ENCODE measurements around the gene CFAP61. TPM values are rescaled to one million over a fixed set of nuclear protein-coding genes. Genes with fewer than 3 reads are reported as not detected.

Gene CFAP61
- total RNA-seq, 1 experiment from 2014 or later, result 0.28 TPM

DNA sequence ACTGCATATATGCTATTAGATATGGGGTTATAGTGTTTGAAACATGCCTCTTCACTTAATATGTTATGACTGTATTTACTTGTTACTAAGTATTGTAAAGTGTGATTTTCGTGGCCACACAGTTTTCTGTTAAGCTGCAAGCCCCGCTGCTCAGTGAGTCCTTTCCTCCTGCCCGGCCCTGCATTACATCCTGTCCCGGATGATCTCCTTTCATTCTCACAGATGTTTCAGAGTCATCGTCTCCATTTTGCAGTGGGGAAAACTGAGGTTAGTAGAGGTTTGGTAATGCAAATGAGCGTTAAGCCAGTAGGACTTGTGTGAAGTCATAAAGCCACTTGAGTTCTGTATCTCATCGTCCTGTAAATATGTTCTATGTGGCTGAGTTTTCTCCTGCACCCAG lies 155.5 kb downstream of the CFAP61 start:
- in situ Hi-C loops (cut with HindIII; ENCODE audit: low pct_unique_long_range_greater_than_20kb, low sequenced_read_pairs) (no loop called here), intact Hi-C loops (cut with micrococcal nuclease; ENCODE audit: unreplicated experiment) (no loop called here)
- H3K9me3 ChIP-seq (ENCODE audit: control insufficient read depth, insufficient read depth, low read depth, low read length), result no peaks in the 10 kb centered on the region
- no peaks in the 10 kb centered on the region for H3K4me1 ChIP-seq (ENCODE audit: control insufficient read depth, insufficient read depth, low read length)
- no TSS peak for BruUV-seq (replicated peaks)
- no peaks in the 10 kb centered on the region; the same call in 1 of the 2 replicates for H3K27me3 ChIP-seq (ENCODE audit: control insufficient read depth, insufficient read depth, low read length)
- TF ChIP-seq TCF7L2 (IDR thresholded peaks at IDR 0.05; ENCODE audit: low read depth, low read length) (no peak), POLR2AphosphoS5 (IDR thresholded peaks at IDR 0.05; ENCODE audit: low read depth, low read length) (no peak), SIN3A (IDR thresholded peaks at IDR 0.05; ENCODE audit: borderline replicate concordance, insufficient read depth, low read depth, low read length) (no peak)
- TF ChIP-seq, protein P1, sequence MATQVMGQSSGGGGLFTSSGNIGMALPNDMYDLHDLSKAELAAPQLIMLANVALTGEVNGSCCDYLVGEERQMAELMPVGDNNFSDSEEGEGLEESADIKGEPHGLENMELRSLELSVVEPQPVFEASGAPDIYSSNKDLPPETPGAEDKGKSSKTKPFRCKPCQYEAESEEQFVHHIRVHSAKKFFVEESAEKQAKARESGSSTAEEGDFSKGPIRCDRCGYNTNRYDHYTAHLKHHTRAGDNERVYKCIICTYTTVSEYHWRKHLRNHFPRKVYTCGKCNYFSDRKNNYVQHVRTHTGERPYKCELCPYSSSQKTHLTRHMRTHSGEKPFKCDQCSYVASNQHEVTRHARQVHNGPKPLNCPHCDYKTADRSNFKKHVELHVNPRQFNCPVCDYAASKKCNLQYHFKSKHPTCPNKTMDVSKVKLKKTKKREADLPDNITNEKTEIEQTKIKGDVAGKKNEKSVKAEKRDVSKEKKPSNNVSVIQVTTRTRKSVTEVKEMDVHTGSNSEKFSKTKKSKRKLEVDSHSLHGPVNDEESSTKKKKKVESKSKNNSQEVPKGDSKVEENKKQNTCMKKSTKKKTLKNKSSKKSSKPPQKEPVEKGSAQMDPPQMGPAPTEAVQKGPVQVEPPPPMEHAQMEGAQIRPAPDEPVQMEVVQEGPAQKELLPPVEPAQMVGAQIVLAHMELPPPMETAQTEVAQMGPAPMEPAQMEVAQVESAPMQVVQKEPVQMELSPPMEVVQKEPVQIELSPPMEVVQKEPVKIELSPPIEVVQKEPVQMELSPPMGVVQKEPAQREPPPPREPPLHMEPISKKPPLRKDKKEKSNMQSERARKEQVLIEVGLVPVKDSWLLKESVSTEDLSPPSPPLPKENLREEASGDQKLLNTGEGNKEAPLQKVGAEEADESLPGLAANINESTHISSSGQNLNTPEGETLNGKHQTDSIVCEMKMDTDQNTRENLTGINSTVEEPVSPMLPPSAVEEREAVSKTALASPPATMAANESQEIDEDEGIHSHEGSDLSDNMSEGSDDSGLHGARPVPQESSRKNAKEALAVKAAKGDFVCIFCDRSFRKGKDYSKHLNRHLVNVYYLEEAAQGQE (IDR thresholded peaks at IDR 0.05; ENCODE audit: insufficient read depth in 1 of 2, low read depth in 2 of 2, low read length in 1 of 2), result no peak
- TF ChIP-seq, protein P2, sequence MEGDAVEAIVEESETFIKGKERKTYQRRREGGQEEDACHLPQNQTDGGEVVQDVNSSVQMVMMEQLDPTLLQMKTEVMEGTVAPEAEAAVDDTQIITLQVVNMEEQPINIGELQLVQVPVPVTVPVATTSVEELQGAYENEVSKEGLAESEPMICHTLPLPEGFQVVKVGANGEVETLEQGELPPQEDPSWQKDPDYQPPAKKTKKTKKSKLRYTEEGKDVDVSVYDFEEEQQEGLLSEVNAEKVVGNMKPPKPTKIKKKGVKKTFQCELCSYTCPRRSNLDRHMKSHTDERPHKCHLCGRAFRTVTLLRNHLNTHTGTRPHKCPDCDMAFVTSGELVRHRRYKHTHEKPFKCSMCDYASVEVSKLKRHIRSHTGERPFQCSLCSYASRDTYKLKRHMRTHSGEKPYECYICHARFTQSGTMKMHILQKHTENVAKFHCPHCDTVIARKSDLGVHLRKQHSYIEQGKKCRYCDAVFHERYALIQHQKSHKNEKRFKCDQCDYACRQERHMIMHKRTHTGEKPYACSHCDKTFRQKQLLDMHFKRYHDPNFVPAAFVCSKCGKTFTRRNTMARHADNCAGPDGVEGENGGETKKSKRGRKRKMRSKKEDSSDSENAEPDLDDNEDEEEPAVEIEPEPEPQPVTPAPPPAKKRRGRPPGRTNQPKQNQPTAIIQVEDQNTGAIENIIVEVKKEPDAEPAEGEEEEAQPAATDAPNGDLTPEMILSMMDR (IDR thresholded peaks at IDR 0.05), result no peak
- DNase-seq (ENCODE audit: low read depth, low spot score) (no peak), ATAC-seq (no peak)
- ChIA-PET CTCF (no interaction called here), POLR2A (no interaction called here)
- no peak overlapping the region for H3K27ac ChIP-seq (ENCODE audit: low read length)
- H3K36me3 ChIP-seq (ENCODE audit: control insufficient read depth, insufficient read depth, low read length), result no peaks in the 10 kb centered on the region
- no peak overlapping the region for H3K4me3 ChIP-seq (ENCODE audit: low read depth in 2 of 2, low read length in 2 of 2)

DNA sequence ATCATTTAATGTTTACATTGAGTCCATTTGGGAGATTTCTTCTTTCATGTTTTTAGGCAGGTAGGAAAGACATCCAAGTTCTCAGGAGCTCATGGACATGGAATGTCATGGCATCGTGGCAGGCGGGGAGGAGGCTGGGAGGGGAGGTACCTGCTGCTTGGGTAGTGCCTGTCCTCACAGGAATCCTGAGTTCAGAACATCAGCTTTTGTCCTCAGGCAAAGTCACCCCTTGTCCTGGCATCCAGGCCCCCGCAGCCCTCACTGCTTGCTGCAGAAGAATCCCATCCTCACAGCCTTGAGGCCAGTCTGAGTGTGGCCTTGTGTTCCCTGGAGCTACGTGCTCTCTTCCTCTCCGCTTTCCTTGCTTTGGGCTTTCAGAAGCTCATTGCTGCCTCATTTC lies 157.4 kb downstream of the CFAP61 start:
- Histone ChIP-seq H3K27ac (ENCODE audit: low read length) (no peak overlapping the region), H3K4me1 (ENCODE audit: control insufficient read depth, insufficient read depth, low read length) (no peaks in the 10 kb centered on the region), H3K27me3 (ENCODE audit: control insufficient read depth, insufficient read depth, low read length) (no peaks in the 10 kb centered on the region; the same call in 1 of the 2 replicates), H3K9me3 (ENCODE audit: control insufficient read depth, insufficient read depth, low read depth, low read length) (no peaks in the 10 kb centered on the region), H3K36me3 (ENCODE audit: control insufficient read depth, insufficient read depth, low read length) (no peaks in the 10 kb centered on the region), H3K4me3 (ENCODE audit: low read depth in 2 of 2, low read length in 2 of 2) (no peak overlapping the region)
- ATAC-seq, result no peak
- ChIA-PET POLR2A (no interaction called here), CTCF (no interaction called here)
- in situ Hi-C loops (cut with HindIII; ENCODE audit: low pct_unique_long_range_greater_than_20kb, low sequenced_read_pairs), result no loop called here
- intact Hi-C loops (cut with micrococcal nuclease; ENCODE audit: unreplicated experiment), result no loop called here
- no TSS peak for BruUV-seq (replicated peaks)
- DNase-seq (ENCODE audit: low read depth, low spot score), result no peak
- TF ChIP-seq, protein P2 (IDR thresholded peaks at IDR 0.05), result no peak
- TF ChIP-seq TCF7L2 (IDR thresholded peaks at IDR 0.05; ENCODE audit: low read depth, low read length), result no peak

DNA sequence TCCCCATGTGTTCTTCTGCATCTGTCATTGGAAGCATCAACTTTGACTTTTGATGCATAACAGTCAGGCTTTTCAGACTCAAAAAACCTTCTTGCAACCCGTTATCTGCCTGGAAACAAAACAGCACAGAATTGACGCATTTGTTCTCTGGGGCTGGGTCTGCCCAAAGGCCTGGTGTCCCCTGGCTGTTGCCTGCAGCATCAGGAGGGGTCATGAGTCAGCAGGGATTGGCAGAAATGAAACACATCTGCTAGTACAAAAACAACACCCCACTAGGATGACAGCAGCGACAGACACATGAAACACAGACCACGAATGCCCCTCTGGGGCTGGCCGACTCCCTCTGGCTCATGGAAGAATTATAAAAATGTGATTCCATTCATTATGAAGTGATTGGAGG lies 158.0 kb downstream of the CFAP61 start:
- in situ Hi-C loops (cut with HindIII; ENCODE audit: low pct_unique_long_range_greater_than_20kb, low sequenced_read_pairs), result no loop called here
- intact Hi-C loops (cut with micrococcal nuclease; ENCODE audit: unreplicated experiment), result no loop called here
- ChIA-PET CTCF (no interaction called here), POLR2A (no interaction called here)
- Histone ChIP-seq H3K36me3 (ENCODE audit: control insufficient read depth, insufficient read depth, low read length) (no peaks in the 10 kb centered on the region), H3K27ac (ENCODE audit: low read length) (no peak overlapping the region), H3K27me3 (ENCODE audit: control insufficient read depth, insufficient read depth, low read length) (peaks cover under 1% of the 10 kb centered on the region; the same call in 1 of the 2 replicates), H3K4me3 (ENCODE audit: low read depth in 2 of 2, low read length in 2 of 2) (no peak overlapping the region), H3K4me1 (ENCODE audit: control insufficient read depth, insufficient read depth, low read length) (no peaks in the 10 kb centered on the region), H3K9me3 (ENCODE audit: control insufficient read depth, insufficient read depth, low read depth, low read length) (no peaks in the 10 kb centered on the region)
- no TSS peak for BruUV-seq (replicated peaks)
- DNase-seq (ENCODE audit: low read depth, low spot score), result no peak
- TF ChIP-seq, protein P2 (IDR thresholded peaks at IDR 0.05), result no peak
- no peak for TF ChIP-seq SIN3A (IDR thresholded peaks at IDR 0.05; ENCODE audit: borderline replicate concordance, insufficient read depth, low read depth, low read length)
- TF ChIP-seq TCF7L2 (IDR thresholded peaks at IDR 0.05; ENCODE audit: low read depth, low read length), result no peak
- TF ChIP-seq POLR2AphosphoS5 (IDR thresholded peaks at IDR 0.05; ENCODE audit: low read depth, low read length), result no peak
- TF ChIP-seq, protein P1 (IDR thresholded peaks at IDR 0.05; ENCODE audit: insufficient read depth in 1 of 2, low read depth in 2 of 2, low read length in 1 of 2), result no peak
- ATAC-seq, result no peak
